GM12878 (cell line): Measurements from ENCODE around the gene HLTF. TPM values are rescaled to one million over a fixed set of nuclear protein-coding genes. Genes with fewer than 3 reads are reported as not detected.

Experiments used
- BCL11A ChIP-seq: IDR thresholded peaks from 2 replicates; pipeline ENCODE4 v1.6.1; 2011; ENCODE audit warnings: low read depth, low read length
- BHLHE40 ChIP-seq, 2 experiments: fragments of 450-650 bp in 1 of 2; IDR thresholded peaks; 2 replicates each; pipeline ENCODE4 v1.6.1; 2011 to 2017; ENCODE audit warnings: low read depth in 2 of 2, borderline replicate concordance in 1 of 2, improper control_type of control experiment in 1 of 2, low read length in 1 of 2, mild to moderate bottlenecking in 1 of 2
- EED ChIP-seq: sonication (generic); IDR thresholded peaks from 2 replicates; pipeline ENCODE4 v1.6.1; 2016; ENCODE audit warnings: antibody characterized with exemption, low read depth
- GATAD2B ChIP-seq: fragments of 450-650 bp; conservative IDR thresholded peaks from 2 replicates; pipeline ENCODE4 v1.6.1; 2017; ENCODE audit warnings: low read depth, mild to moderate bottlenecking, moderate library complexity
- LARP7 ChIP-seq: fragments of 450-650 bp; IDR thresholded peaks from 2 replicates; pipeline ENCODE4 v1.6.1; 2017; ENCODE audit warnings: mild to moderate bottlenecking
- MEF2A ChIP-seq: IDR thresholded peaks from 2 replicates; pipeline ENCODE4 v1.6.1; 2011; ENCODE audit warnings: low read depth, mild to moderate bottlenecking, low read length, moderate library complexity; ENCODE audit not compliant: insufficient read depth
- MYC ChIP-seq: IDR thresholded peaks from 2 replicates; pipeline ENCODE4 v1.6.1; 2011; ENCODE audit warnings: mild to moderate bottlenecking, low read length, moderate library complexity, inconsistent platforms; ENCODE audit not compliant: insufficient read depth, insufficient replicate concordance, insufficient read length, severe bottlenecking
- NKRF ChIP-seq: fragments of 450-650 bp; conservative IDR thresholded peaks from 2 replicates; pipeline ENCODE4 v1.6.1; 2017; ENCODE audit warnings: mild to moderate bottlenecking, moderate library complexity
- POLR2A ChIP-seq: IDR thresholded peaks from 2 replicates; pipeline ENCODE4 v1.6.1; 2011; ENCODE audit warnings: low read depth, mild to moderate bottlenecking, low read length
- POU2F2 ChIP-seq: IDR thresholded peaks from 3 replicates; pipeline ENCODE4 v1.6.1; 2011; ENCODE audit warnings: low read depth, mild to moderate bottlenecking, low read length, borderline replicate concordance
- RAD21 ChIP-seq: IDR thresholded peaks from 2 replicates; pipeline ENCODE4 v1.6.1; 2011; ENCODE audit warnings: mild to moderate bottlenecking, low read depth, low read length, moderate library complexity; ENCODE audit not compliant: insufficient read depth
- SMARCA5 ChIP-seq: fragments of 450-650 bp; IDR thresholded peaks from 2 replicates; pipeline ENCODE4 v1.6.1; 2017; ENCODE audit warnings: mild to moderate bottlenecking
- TCF12 ChIP-seq: IDR thresholded peaks from 2 replicates; pipeline ENCODE4 v1.6.1; 2011; ENCODE audit warnings: low read depth, mild to moderate bottlenecking, low read length
- USF1 ChIP-seq: IDR thresholded peaks from 2 replicates; pipeline ENCODE4 v1.6.1; 2011; ENCODE audit warnings: borderline replicate concordance, low read depth, mild to moderate bottlenecking, moderate library complexity, mixed read lengths, low read length; ENCODE audit not compliant: insufficient read depth; ENCODE audit errors: extremely low read length
- YBX1 ChIP-seq: fragments of 450-650 bp; IDR thresholded peaks from 2 replicates; pipeline ENCODE4 v1.6.1; 2016; ENCODE audit warnings: antibody characterized with exemption
- ZBTB11 ChIP-seq: fragments of 450-650 bp; formaldehyde crosslinking; IDR thresholded peaks from 2 replicates; pipeline ENCODE4 v1.5.0; 2022; ENCODE audit warnings: mild to moderate bottlenecking, missing genetic modification characterization
- ZNF592 ChIP-seq: fragments of 450-650 bp; IDR thresholded peaks from 2 replicates; pipeline ENCODE4 v1.6.1; 2017; ENCODE audit warnings: mild to moderate bottlenecking, moderate library complexity
- ZNF622 ChIP-seq: fragments of 450-650 bp; IDR thresholded peaks from 2 replicates; pipeline ENCODE4 v1.6.1; 2017; ENCODE audit warnings: mild to moderate bottlenecking, inconsistent platforms
- polyA plus RNA-seq, 11 experiments: library from polyadenylated mRNA; depleted of rRNA in 4 of 11; unstranded in 6 of 11; stranded (reverse) in 5 of 11; fragments of >200 nt; fragmentation: Nextera tagmentation in 4 of 11; fragmentation: Illumina TruSeq in 1 of 11; extraction: Ambion mirVana in 4 of 11; extraction: Trizol in 1 of 11; gene quantifications; 1 replicate in 1 of 11; 2 replicates in 10 of 11; pipeline versions ENCODE4 v1.2.1 to v1.2.3, GENCODE V29; 2011 to 2016; ENCODE audit warnings: inconsistent platforms in 2 of 11, missing spikeins in 2 of 11, low read depth in 1 of 11
- total RNA-seq, 4 experiments: library from RNA; depleted of rRNA in 3 of 4; stranded (reverse); fragments of >200 nt in 3 of 4; fragmentation: Illumina TruSeq in 1 of 4; extraction: Trizol in 1 of 4; gene quantifications; 2 replicates each; pipeline versions ENCODE4 v1.2.1 to v1.2.3, GENCODE V29; 2013 to 2021

The HLTF gene
- total and polyA plus RNA-seq, 10 of the 15 experiments (the other 5 are each of a cell fraction or from before 2014, with no cell fraction given) = 13.7 to 50.4 (median 31.7) TPM

GRCh38 chr3:148991219-148992026 lies 94.9 kb downstream of the HLTF start, which contains the start of gene GYG1 (continued):
- TF ChIP-seq USF1 (peak; percentile 95), BHLHE40 (IDR thresholded peaks at IDR 0.05; ENCODE audit: borderline replicate concordance in 1 of 2, low read depth in 2 of 2, low read length in 1 of 2) (peak; percentile 78 to 95; a peak in 3 of 4 replicates), POU2F2 (0 out of 3 replicates have a peak, but pooled peaks have one; percentile 16), LARP7 (peak; percentile 58; the same call in 1 of the 2 replicates), NKRF (peak; percentile 68; the same call in 1 of the 2 replicates), GATAD2B (peak; percentile 85), SMARCA5 (peak; percentile 71; the same call in 1 of the 2 replicates), MYC (peak; percentile 62), ZNF622 (no peak), BCL11A (0 out of 2 replicates have a peak, but pooled peaks have one; percentile 2), YBX1 (no peak), EED (peak; percentile 23; the same call in 1 of the 2 replicates), RAD21 (peak; percentile 28; the same call in 1 of the 2 replicates), POLR2A (peak; percentile 96), ZNF592 (no peak), ZBTB11 (CRISPR knock-in tag) (no peak), MEF2A (0 out of 2 replicates have a peak, but pooled peaks have one; percentile 2), TCF12 (peak; percentile 53; the same call in 1 of the 2 replicates)
